Measurements from ENCODE around the gene CLP1. TPM values are rescaled to one million over a fixed set of nuclear protein-coding genes. Genes with fewer than 3 reads are reported as not detected.

CLP1 gene
- total and polyA plus RNA-seq, 2 experiments from 2014 or later: 16.4 to 21.0 TPM

DNA sequence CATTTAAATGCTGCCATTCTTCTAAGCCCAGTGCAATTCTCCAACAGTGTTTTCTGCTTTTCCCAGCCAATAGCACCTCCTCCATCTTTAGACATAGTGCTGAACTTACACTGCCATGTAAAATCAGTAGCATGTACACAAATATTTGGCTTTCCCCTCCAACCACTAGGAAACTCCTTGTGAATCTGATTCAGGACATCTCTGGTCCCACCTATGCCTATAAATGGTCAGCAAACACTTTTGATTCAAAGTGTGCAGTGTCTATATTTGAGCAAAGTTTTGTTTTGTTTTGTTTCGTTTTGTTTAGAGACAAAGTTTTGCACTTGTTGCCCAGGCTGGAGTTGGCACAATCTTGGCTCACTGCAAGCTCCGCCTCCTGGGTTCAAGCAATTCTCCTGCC is 32.7 kb upstream of the CLP1 start:
- no peaks in the 10 kb centered on the region; the same call in 1 of the 2 replicates for H3K36me3 ChIP-seq (ENCODE audit: low read depth)
- no peaks in the 10 kb centered on the region for H3K4me1 ChIP-seq (ENCODE audit: insufficient read depth)
- TF ChIP-seq EZH2phosphoT487 (IDR thresholded peaks at IDR 0.05; ENCODE audit: insufficient read depth, low read depth) (no peak), EZH2 (IDR thresholded peaks at IDR 0.05; ENCODE audit: insufficient read depth, poor library complexity, severe bottlenecking) (no peak)
- H3K4me2 ChIP-seq (ENCODE audit: unreplicated experiment): no peak overlapping the region
- WGBS, 2 experiments (ENCODE audit: low coverage in 1 of 2, low lambda C conversion rate in 2 of 2, missing lambda C conversion rate in 2 of 2): 62 to 67% methylated on average over 2 of the region's 2 CpGs
- H3F3A ChIP-seq (ENCODE audit: insufficient read depth): no peaks in the 10 kb centered on the region
- H4K20me1 ChIP-seq (ENCODE audit: insufficient read depth): no peaks in the 10 kb centered on the region
- H2AFZ ChIP-seq: no peak overlapping the region
- no peak overlapping the region for H3K27ac ChIP-seq
- H3K4me3 ChIP-seq: no peak overlapping the region
- H3K79me2 ChIP-seq (ENCODE audit: insufficient read depth): no peaks in the 10 kb centered on the region
- no peak for DNase-seq
- H3K9me2 ChIP-seq (ENCODE audit: insufficient read depth): no peaks in the 10 kb centered on the region
- H3K9ac ChIP-seq: no peak overlapping the region
- no peaks in the 10 kb centered on the region for H3K9me3 ChIP-seq (ENCODE audit: low read depth)
- in situ Hi-C loops (cut with MboI): no loop called here
- no peaks in the 10 kb centered on the region for H3K27me3 ChIP-seq (replicated peaks; ENCODE audit: insufficient read depth)

DNA sequence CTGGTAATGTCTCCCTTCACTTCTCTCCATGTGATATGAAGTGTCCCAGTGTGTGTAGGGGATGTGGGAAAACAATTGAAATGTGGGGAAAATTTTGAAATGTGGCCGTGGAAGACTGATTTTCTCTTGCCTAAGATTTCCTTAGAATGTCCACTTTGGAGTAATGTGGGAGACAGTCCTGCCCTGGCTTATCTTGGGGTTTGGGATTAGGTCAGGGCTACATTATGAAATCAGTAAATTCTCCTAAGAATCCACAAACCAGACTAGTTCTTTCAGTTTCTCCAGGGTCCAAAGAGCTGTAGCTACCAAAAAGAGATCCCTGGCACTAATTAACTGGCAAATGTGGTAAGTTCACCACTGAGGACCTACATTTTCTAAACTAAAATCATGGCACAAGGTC is 30.7 kb upstream of the CLP1 start:
- H2AFZ ChIP-seq: no peak overlapping the region
- H3K4me1 ChIP-seq (ENCODE audit: insufficient read depth): no peaks in the 10 kb centered on the region
- H3K4me2 ChIP-seq (ENCODE audit: unreplicated experiment): no peak overlapping the region
- no peaks in the 10 kb centered on the region for H4K20me1 ChIP-seq (ENCODE audit: insufficient read depth)
- no peak overlapping the region for H3K9ac ChIP-seq
- 89% methylated on average over 1 of the region's 1 CpG for WGBS, 2 experiments (ENCODE audit: low coverage in 1 of 2, low lambda C conversion rate in 2 of 2, missing lambda C conversion rate in 2 of 2)
- no peaks in the 10 kb centered on the region for H3F3A ChIP-seq (ENCODE audit: insufficient read depth)
- H3K79me2 ChIP-seq (ENCODE audit: insufficient read depth): no peaks in the 10 kb centered on the region
- H3K9me3 ChIP-seq (ENCODE audit: low read depth): no peaks in the 10 kb centered on the region
- H3K27me3 ChIP-seq (replicated peaks; ENCODE audit: insufficient read depth): no peaks in the 10 kb centered on the region
- in situ Hi-C loops (cut with MboI): no loop called here
- no peaks in the 10 kb centered on the region for H3K36me3 ChIP-seq (ENCODE audit: low read depth)
- TF ChIP-seq EZH2 (IDR thresholded peaks at IDR 0.05; ENCODE audit: insufficient read depth, poor library complexity, severe bottlenecking) (no peak), EZH2phosphoT487 (IDR thresholded peaks at IDR 0.05; ENCODE audit: insufficient read depth, low read depth) (no peak)
- no peak overlapping the region for H3K27ac ChIP-seq
- H3K9me2 ChIP-seq (ENCODE audit: insufficient read depth): no peaks in the 10 kb centered on the region
- DNase-seq: no peak
- no peak overlapping the region for H3K4me3 ChIP-seq

DNA sequence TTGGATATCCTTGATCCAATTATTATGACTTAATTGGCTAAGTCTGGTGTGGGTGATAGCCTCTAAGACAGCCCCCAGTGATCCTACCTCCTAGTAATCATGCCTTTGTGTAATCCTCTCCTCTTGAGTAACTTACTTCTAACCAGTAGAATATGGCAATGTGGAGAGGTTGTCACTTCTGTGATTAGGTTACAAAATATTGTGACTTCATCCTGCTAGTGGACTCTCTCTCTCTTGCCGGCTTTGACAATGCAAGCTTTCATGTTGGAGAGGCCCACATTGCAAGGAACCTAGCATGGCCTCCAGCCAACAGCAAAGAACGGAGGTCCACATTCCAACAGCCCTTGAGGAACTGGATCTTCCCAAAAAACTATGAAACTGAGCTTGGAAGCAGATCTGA is 27.4 kb upstream of the CLP1 start:
- H3K4me1 ChIP-seq (ENCODE audit: insufficient read depth): no peaks in the 10 kb centered on the region
- no peak overlapping the region for H2AFZ ChIP-seq
- H3K4me2 ChIP-seq (ENCODE audit: unreplicated experiment): no peak overlapping the region
- no peaks in the 10 kb centered on the region for H3K9me3 ChIP-seq (ENCODE audit: low read depth)
- TF ChIP-seq EZH2phosphoT487 (IDR thresholded peaks at IDR 0.05; ENCODE audit: insufficient read depth, low read depth): no peak
- no peaks in the 10 kb centered on the region; the same call in 1 of the 2 replicates for H3K27me3 ChIP-seq (replicated peaks; ENCODE audit: insufficient read depth)
- no peaks in the 10 kb centered on the region for H3K36me3 ChIP-seq (ENCODE audit: low read depth)
- WGBS, 2 experiments (ENCODE audit: low coverage in 1 of 2, low lambda C conversion rate in 2 of 2, missing lambda C conversion rate in 2 of 2): 44 to 58% methylated on average over 2 of the region's 2 CpGs
- H3K9me2 ChIP-seq (ENCODE audit: insufficient read depth): no peaks in the 10 kb centered on the region
- no peaks in the 10 kb centered on the region for H4K20me1 ChIP-seq (ENCODE audit: insufficient read depth)
- no peaks in the 10 kb centered on the region for H3K79me2 ChIP-seq (ENCODE audit: insufficient read depth)
- H3K4me3 ChIP-seq: no peak overlapping the region
- DNase-seq: no peak
- no peaks in the 10 kb centered on the region for H3F3A ChIP-seq (ENCODE audit: insufficient read depth)
- in situ Hi-C loops (cut with MboI): no loop called here
- no peak overlapping the region for H3K9ac ChIP-seq
- H3K27ac ChIP-seq: no peak overlapping the region

DNA sequence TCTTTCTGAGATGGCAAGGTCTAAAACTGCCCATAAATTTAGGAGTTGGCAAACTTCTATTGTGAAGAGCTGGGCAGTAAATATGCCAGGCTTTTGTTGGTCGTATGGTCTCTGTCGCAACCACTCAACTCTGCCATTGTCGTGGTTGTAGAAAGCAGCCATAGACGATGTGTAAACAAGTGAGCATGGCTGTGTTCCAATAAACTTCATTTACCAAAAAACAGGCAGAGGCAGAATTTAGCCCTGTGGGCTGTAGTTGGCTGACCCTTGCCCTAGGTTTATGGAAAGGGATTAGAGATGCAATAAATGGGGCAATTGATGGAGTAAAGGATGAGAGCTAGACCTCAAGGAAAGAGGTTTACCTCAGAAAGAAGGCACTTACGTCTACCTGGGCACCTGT is 25.4 kb upstream of the CLP1 start:
- TF ChIP-seq EZH2phosphoT487 (IDR thresholded peaks at IDR 0.05; ENCODE audit: insufficient read depth, low read depth) (no peak), EZH2 (IDR thresholded peaks at IDR 0.05; ENCODE audit: insufficient read depth, poor library complexity, severe bottlenecking) (no peak)
- Histone ChIP-seq H3K27me3 (replicated peaks; ENCODE audit: insufficient read depth) (no peaks in the 10 kb centered on the region; the same call in 1 of the 2 replicates), H3K9ac (no peak overlapping the region), H3K9me3 (ENCODE audit: low read depth) (no peaks in the 10 kb centered on the region), H4K20me1 (ENCODE audit: insufficient read depth) (no peaks in the 10 kb centered on the region), H3K36me3 (ENCODE audit: low read depth) (no peaks in the 10 kb centered on the region), H3K4me2 (ENCODE audit: unreplicated experiment) (no peak overlapping the region), H2AFZ (no peak overlapping the region), H3K4me1 (ENCODE audit: insufficient read depth) (no peaks in the 10 kb centered on the region), H3K79me2 (ENCODE audit: insufficient read depth) (no peaks in the 10 kb centered on the region), H3F3A (ENCODE audit: insufficient read depth) (no peaks in the 10 kb centered on the region), H3K4me3 (no peak overlapping the region), H3K9me2 (ENCODE audit: insufficient read depth) (no peaks in the 10 kb centered on the region), H3K27ac (no peak overlapping the region)
- 53 to 54% methylated on average over 5 of the region's 5 CpGs for WGBS, 2 experiments (ENCODE audit: low coverage in 1 of 2, low lambda C conversion rate in 2 of 2, missing lambda C conversion rate in 2 of 2)
- in situ Hi-C loops (cut with MboI): no loop called here
- no peak for DNase-seq
